ENCODE results near the gene PAXX. TPM values are rescaled to one million over a fixed set of nuclear protein-coding genes. Genes with fewer than 3 reads are reported as not detected.

The PAXX gene
- total RNA-seq, 2 experiments from 2014 or later: 60.5 to 61.8 TPM

DNA sequence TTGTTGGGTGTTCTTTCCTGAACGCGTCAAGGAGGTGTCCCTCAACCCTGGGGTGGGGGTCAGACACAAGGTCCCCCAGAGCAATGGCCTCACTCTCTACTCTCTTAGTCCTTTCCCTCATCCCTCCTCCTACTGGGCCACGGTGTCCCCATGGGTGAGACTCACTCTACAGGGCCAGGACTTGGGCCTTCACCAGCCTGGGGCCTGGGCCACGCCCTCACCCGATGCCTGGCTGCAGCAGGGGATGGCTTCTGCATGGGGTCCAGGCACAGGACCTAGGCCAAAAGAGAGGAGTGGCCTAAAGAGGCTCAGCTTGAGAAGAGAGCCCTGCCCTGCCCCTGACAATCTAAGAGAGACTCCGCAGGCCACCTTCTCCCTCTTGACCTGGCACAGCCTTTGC lies 34.3 kb upstream of the PAXX start:
- no peaks in the 10 kb centered on the region for H3K36me3 Mint-ChIP-seq (ENCODE audit: low read depth)
- peaks cover 14% of the 10 kb centered on the region for H3K4me1 Mint-ChIP-seq (ENCODE audit: low read depth)
- H3K4me3 Mint-ChIP-seq: no peak overlapping the region
- no peak for TF ChIP-seq CTCF (IDR thresholded peaks at IDR 0.05)
- intact Hi-C loops (cut with micrococcal nuclease): no loop called here
- ATAC-seq (no peak), DNase-seq (no peak)
- H3K27ac Mint-ChIP-seq: no peak overlapping the region
- ChIA-PET POLR2A (no interaction called here), CTCF (no interaction called here)
- peaks cover 4% of the 10 kb centered on the region for H3K9me3 Mint-ChIP-seq
- H3K27me3 Mint-ChIP-seq: no peaks in the 10 kb centered on the region

DNA sequence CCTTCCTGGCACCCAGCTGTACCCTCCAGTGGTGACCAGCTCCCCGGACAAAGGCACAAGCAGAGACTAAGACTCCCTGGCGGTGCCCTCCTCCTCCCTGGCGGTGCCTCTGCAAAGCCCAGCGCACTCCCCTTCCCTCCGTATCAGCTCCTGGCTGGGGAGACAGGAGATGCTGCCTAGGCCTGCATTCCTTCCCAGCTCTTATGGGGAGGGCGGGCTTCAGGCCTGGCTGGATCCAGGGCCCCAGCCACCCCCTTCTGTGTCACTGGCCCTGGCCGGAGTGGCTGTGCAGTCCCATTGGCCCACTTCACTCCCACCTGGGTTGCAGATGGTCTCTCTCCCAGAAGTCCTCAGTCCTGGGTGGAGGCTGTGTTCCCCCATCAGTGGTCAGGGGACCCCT lies 33.7 kb upstream of the PAXX start:
- CTCF ChIA-PET: no interaction called here
- intact Hi-C loops (cut with micrococcal nuclease): no loop called here
- H3K36me3 Mint-ChIP-seq (ENCODE audit: low read depth): no peaks in the 10 kb centered on the region
- no peak overlapping the region for H3K27ac Mint-ChIP-seq
- peaks cover 16% of the 10 kb centered on the region for H3K4me1 Mint-ChIP-seq (ENCODE audit: low read depth)
- ATAC-seq (no peak), DNase-seq (no peak)
- no peak for TF ChIP-seq CTCF (IDR thresholded peaks at IDR 0.05)
- H3K4me3 Mint-ChIP-seq: no peak overlapping the region
- POLR2A ChIA-PET: no interaction called here
- peaks cover 4% of the 10 kb centered on the region for H3K9me3 Mint-ChIP-seq
- no peaks in the 10 kb centered on the region for H3K27me3 Mint-ChIP-seq

DNA sequence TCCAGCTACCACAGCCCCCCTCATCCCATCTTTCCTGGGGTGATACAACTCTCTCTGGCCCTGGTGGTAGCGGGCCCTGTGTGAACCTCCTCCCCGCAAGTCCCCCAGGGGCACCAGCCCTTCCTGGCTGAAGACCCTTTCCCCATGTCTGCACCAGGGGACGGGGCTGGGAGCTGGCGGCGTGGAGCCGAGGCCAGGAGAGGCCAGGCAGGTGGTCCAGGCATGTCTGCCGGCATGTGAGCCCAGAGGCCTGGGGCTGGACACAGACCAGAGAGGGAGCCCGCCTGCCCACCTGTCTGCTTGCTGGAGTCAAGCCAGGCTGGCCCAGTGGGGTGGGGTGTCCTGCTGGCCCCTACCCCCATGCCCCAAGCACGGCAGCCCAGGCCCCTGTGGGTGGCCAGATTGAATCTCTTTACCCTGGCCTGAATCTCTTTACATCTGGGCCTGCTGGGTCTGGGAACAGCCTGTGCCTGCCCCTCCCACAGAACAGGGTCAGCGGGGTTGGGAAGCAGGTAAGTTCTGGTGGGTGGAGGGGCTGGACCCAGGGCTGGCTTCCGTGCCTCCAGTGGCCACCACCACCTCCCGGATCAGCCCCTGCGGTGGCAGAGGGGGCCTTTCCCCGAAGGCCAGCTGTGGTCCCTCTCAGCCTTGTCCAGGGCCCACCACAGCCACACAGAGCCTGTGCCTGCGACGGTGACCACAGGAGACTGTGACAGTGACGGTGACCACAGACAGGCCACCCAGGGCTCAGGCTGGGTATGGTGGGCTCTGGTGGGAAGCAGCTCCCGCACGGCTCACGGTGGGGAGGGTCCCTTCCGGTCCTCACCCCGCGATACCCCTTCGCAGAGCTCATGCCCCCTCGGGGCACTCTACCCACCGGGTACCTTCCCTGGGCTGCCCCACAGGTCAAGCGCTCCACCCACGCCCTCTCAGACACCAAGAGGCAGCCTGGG lies 33.0 kb upstream of the PAXX start:
- no peak overlapping the region for H3K4me3 Mint-ChIP-seq
- no peaks in the 10 kb centered on the region for H3K36me3 Mint-ChIP-seq (ENCODE audit: low read depth)
- peaks cover 4% of the 10 kb centered on the region for H3K9me3 Mint-ChIP-seq
- DNase-seq (no peak), ATAC-seq (no peak)
- no peak for TF ChIP-seq CTCF (IDR thresholded peaks at IDR 0.05)
- intact Hi-C loops (cut with micrococcal nuclease): no loop called here
- CTCF ChIA-PET: interaction anchor here (1.3 kb wide), 1 partner anchor 11 kb away, joined by 4 read pairs; no protein-coding TSS in a partner anchor
- no peak overlapping the region for H3K27ac Mint-ChIP-seq
- H3K4me1 Mint-ChIP-seq (ENCODE audit: low read depth): peaks cover 16% of the 10 kb centered on the region
- no peaks in the 10 kb centered on the region for H3K27me3 Mint-ChIP-seq
- POLR2A ChIA-PET: interaction anchor here (1.4 kb wide), 2 partner anchors 10 to 231 kb away, joined by 3 to 4 read pairs; no protein-coding TSS in a partner anchor

DNA sequence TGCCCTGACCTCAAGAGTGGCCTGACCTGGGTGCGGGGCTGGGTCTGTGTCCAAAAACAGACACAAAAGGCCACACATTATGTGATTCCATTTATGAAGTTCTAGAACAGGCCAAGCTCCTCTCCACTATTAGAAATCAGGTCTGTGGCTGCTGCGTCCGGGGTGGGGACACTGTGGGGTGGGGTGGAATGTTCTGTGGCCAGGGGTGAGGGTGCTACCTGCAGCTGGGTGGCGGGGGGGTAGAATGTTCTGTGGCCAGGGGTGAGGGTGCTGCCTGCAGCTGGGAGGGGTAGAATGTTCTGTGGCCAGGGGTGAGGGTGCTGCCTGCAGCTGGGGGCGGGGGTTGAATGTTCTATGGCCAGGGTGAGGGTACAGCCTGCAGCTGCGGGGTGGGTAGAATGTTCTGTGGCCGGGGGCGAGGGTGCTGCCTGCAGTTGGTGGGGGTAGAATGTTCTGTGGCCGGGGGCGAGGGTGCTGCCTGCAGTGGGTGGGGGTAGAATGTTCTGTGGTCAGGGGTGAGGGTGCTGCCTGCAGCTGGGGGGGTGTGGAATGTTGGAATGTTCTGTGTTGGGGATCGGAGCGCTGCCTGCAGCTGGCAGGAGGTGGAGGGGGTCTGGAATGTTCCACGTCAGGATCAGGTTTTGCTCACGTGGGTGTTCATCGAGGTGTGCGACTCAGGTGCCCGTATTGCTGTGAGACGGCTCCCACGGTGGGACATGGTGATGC lies 31.8 kb upstream of the PAXX start:
- ChIA-PET CTCF (interaction anchor here (1.3 kb wide), 1 partner anchor 13 kb away, joined by 4 read pairs; no protein-coding TSS in a partner anchor), POLR2A (interaction anchor here (1.4 to 2.4 kb wide), 3 partner anchors 9 to 232 kb away, joined by 3 to 8 read pairs (median 4); no protein-coding TSS in a partner anchor)
- Mint-ChIP-seq H3K36me3 (ENCODE audit: low read depth) (no peaks in the 10 kb centered on the region), H3K27ac (no peak overlapping the region), H3K4me1 (ENCODE audit: low read depth) (peaks cover 23% of the 10 kb centered on the region), H3K4me3 (no peak overlapping the region), H3K9me3 (peaks cover 4% of the 10 kb centered on the region), H3K27me3 (no peaks in the 10 kb centered on the region)
- no peak for ATAC-seq
- no peak for TF ChIP-seq CTCF (IDR thresholded peaks at IDR 0.05)
- no peak for DNase-seq
- intact Hi-C loops (cut with micrococcal nuclease): no loop called here

- no peak for TF ChIP-seq CTCF (IDR thresholded peaks at IDR 0.05)
- no peak overlapping the region for H3K4me3 Mint-ChIP-seq
- ChIA-PET CTCF (no interaction called here), POLR2A (interaction anchor here (2.4 kb wide), 1 partner anchor 14 kb away, joined by 8 read pairs; no protein-coding TSS in a partner anchor)
- DNase-seq (no peak), ATAC-seq (no peak)
- intact Hi-C loops (cut with micrococcal nuclease): no loop called here
- H3K27ac Mint-ChIP-seq: no peak overlapping the region
- H3K9me3 Mint-ChIP-seq: peaks cover 4% of the 10 kb centered on the region
- peaks cover 27% of the 10 kb centered on the region for H3K4me1 Mint-ChIP-seq (ENCODE audit: low read depth)
- no peaks in the 10 kb centered on the region for H3K27me3 Mint-ChIP-seq
- H3K36me3 Mint-ChIP-seq (ENCODE audit: low read depth): no peaks in the 10 kb centered on the region
These were observed 31.3 kb upstream of the PAXX start for GRCh38 chr9:136960938-136961275.
